ENCODE data around the gene AFMID.

AFMID gene

GRCh38 chr17:78180083-78180482 is 7.1 kb upstream of the AFMID start:
- DNase-seq = no peak

- DNase-seq = no peak
These were observed 6.7 kb upstream of the AFMID start for GRCh38 chr17:78180508-78180907.

- no peak for DNase-seq
These were observed 4.7 kb upstream of the AFMID start for GRCh38 chr17:78182504-78182903.

- DNase-seq = no peak
These were observed 3.2 kb upstream of the AFMID start for GRCh38 chr17:78183916-78184315.

GRCh38 chr17:78184351-78184750 is 2.8 kb upstream of the AFMID start:
- no peak for DNase-seq

- DNase-seq = no peak
These were observed 2.3 kb upstream of the AFMID start for GRCh38 chr17:78184868-78185267.

GRCh38 chr17:78185981-78186691 is 1.0 kb upstream of the AFMID start:
- no peak for DNase-seq

- DNase-seq = no peak
These were observed 9.6 kb downstream of the AFMID start for GRCh38 chr17:78196716-78197115.

GRCh38 chr17:78197147-78197832 is 10.1 kb downstream of the AFMID start:
- DNase-seq = no peak

GRCh38 chr17:78200451-78200850 is 13.3 kb downstream of the AFMID start:
- DNase-seq = no peak

- DNase-seq = no peak
These were observed 15.5 kb downstream of the AFMID start for GRCh38 chr17:78202666-78203065.

- no peak for DNase-seq
These were observed 17.4 kb downstream of the AFMID start for GRCh38 chr17:78204387-78205123.

- no peak for DNase-seq
These were observed 18.1 kb downstream of the AFMID start for GRCh38 chr17:78205124-78205775.

GRCh38 chr17:78206298-78206697 is 19.1 kb downstream of the AFMID start:
- no peak for DNase-seq

GRCh38 chr17:78208486-78208885 is 21.3 kb downstream of the AFMID start:
- DNase-seq = no peak

- DNase-seq = no peak
These were observed 22.9 kb downstream of the AFMID start for GRCh38 chr17:78210111-78210510.

GRCh38 chr17:78211032-78211431 is 23.9 kb downstream of the AFMID start:
- no peak for DNase-seq

GRCh38 chr17:78214016-78214705 is 27.0 kb downstream of the AFMID start, which contains the start of gene BIRC5:
Gene BIRC5 (plus strand): TSS chr17:78214253. CDS start chr17:78214317, 64 bp downstream.
- DNase-seq = peak; percentile 79

GRCh38 chr17:78214706-78215061 is 27.5 kb downstream of the AFMID start:
- DNase-seq = no peak

- DNase-seq = no peak
These were observed 32.4 kb downstream of the AFMID start for GRCh38 chr17:78219396-78220150.

- DNase-seq = no peak
These were observed 35.9 kb downstream of the AFMID start for GRCh38 chr17:78223061-78223460.

- no peak for DNase-seq
These were observed 36.6 kb downstream of the AFMID start for GRCh38 chr17:78223765-78224164.
